ENCODE measurements around the gene CLDN22. TPM values are rescaled to one million over a fixed set of nuclear protein-coding genes. Genes with fewer than 3 reads are reported as not detected.

The CLDN22 gene
- polyA plus RNA-seq, 1 experiment: 0.06 TPM

DNA sequence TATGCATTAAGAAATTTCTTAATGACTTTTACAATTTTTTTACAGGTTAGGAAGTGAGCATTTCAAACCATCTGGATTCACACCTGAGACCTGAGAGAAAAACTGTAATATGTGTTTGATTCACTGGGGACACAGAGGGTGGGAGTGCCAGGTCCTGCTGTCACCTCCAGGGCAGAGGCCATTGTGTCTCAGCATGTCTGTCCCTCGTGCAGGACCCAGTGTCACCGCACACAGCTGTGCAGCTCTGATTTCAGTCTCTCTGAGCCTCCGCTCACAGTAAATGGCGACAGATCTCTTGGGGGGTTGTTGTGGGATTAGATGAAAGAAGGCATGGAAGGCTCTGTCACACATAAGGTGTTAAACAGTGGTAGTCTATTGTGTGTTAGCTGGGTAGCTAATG, 25.2 kb upstream of the CLDN22 start:
- ChIA-PET CTCF (no interaction called here), POLR2A (no interaction called here)
- no peak for DNase-seq (ENCODE audit: low read depth)
- TF ChIP-seq, protein P1, sequence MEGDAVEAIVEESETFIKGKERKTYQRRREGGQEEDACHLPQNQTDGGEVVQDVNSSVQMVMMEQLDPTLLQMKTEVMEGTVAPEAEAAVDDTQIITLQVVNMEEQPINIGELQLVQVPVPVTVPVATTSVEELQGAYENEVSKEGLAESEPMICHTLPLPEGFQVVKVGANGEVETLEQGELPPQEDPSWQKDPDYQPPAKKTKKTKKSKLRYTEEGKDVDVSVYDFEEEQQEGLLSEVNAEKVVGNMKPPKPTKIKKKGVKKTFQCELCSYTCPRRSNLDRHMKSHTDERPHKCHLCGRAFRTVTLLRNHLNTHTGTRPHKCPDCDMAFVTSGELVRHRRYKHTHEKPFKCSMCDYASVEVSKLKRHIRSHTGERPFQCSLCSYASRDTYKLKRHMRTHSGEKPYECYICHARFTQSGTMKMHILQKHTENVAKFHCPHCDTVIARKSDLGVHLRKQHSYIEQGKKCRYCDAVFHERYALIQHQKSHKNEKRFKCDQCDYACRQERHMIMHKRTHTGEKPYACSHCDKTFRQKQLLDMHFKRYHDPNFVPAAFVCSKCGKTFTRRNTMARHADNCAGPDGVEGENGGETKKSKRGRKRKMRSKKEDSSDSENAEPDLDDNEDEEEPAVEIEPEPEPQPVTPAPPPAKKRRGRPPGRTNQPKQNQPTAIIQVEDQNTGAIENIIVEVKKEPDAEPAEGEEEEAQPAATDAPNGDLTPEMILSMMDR (IDR thresholded peaks at IDR 0.05; ENCODE audit: insufficient read depth, low read depth, low read length): no peak
- Histone ChIP-seq H3K4me3 (ENCODE audit: low read depth, low read length) (no peak overlapping the region), H3K27me3 (ENCODE audit: control insufficient read depth, insufficient read depth, low read length) (no peaks in the 10 kb centered on the region), H3K36me3 (ENCODE audit: control insufficient read depth, insufficient read depth, low read length) (no peaks in the 10 kb centered on the region)

DNA sequence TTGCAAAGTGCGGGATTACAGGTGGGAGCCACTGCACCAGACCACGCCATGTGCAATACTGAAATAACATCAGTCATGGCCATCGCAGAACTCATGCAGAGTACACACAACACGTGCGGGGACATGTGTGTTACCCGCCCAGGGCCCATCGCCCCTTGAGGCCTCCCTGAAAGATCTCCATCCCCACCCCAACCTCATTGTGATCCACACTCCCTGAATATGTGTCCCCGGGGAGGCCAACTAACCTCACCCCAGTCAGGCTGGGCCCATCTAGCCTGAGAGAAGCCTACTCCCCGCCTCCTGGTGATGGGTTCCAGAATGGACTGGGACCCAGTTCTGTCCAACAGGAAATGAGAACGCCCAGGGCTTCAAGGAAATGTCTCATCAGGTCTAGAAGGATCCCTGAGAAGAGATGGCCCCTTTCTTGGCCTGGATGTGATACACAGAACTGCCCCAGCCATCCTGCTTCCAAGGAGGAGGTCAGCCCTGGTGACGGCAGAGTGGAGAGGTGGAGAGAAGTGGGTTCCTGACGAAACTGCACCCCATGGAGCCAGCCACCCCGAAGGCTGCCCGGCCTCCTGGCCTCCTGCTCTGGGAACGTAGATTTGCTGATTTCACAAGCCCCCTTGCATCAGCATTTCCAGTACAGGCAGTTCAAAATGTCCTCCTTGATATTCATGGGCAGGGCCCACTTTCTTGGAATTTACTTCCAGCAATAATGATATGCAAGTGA, 24.6 kb upstream of the CLDN22 start:
- Histone ChIP-seq H3K27me3 (ENCODE audit: control insufficient read depth, insufficient read depth, low read length) (no peaks in the 10 kb centered on the region), H3K36me3 (ENCODE audit: control insufficient read depth, insufficient read depth, low read length) (no peaks in the 10 kb centered on the region), H3K4me3 (ENCODE audit: low read depth, low read length) (no peak overlapping the region)
- TF ChIP-seq, protein P1 (IDR thresholded peaks at IDR 0.05; ENCODE audit: insufficient read depth, low read depth, low read length): no peak
- no peak for DNase-seq (ENCODE audit: low read depth)
- ChIA-PET CTCF (no interaction called here), POLR2A (no interaction called here)

DNA sequence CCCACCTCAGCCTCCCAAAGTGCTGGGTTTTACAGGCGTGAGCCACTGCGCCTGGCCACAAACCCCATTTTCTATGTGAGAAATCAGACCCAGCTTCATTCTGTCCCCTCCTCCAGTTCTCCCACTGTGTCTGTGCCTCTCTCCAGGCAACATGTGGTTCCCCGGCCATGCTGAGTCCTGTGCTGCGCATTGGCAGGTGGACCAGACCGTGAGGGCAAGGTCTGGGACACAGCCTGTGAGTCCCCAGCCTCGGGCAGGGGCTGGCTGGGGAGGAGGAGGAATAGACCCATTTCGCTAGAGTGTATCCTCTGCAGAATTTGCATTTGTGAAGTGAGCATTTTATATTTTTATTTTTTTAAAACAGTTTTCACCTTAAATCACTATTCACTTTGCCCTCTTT, 23.7 kb upstream of the CLDN22 start:
- POLR2A ChIA-PET: no interaction called here
- Histone ChIP-seq H3K27me3 (ENCODE audit: control insufficient read depth, insufficient read depth, low read length) (no peaks in the 10 kb centered on the region), H3K36me3 (ENCODE audit: control insufficient read depth, insufficient read depth, low read length) (no peaks in the 10 kb centered on the region), H3K4me3 (ENCODE audit: low read depth, low read length) (no peak overlapping the region)
- DNase-seq (ENCODE audit: low read depth): no peak
- CTCF ChIA-PET: no interaction called here
- TF ChIP-seq, protein P1 (IDR thresholded peaks at IDR 0.05; ENCODE audit: insufficient read depth, low read depth, low read length): no peak

DNA sequence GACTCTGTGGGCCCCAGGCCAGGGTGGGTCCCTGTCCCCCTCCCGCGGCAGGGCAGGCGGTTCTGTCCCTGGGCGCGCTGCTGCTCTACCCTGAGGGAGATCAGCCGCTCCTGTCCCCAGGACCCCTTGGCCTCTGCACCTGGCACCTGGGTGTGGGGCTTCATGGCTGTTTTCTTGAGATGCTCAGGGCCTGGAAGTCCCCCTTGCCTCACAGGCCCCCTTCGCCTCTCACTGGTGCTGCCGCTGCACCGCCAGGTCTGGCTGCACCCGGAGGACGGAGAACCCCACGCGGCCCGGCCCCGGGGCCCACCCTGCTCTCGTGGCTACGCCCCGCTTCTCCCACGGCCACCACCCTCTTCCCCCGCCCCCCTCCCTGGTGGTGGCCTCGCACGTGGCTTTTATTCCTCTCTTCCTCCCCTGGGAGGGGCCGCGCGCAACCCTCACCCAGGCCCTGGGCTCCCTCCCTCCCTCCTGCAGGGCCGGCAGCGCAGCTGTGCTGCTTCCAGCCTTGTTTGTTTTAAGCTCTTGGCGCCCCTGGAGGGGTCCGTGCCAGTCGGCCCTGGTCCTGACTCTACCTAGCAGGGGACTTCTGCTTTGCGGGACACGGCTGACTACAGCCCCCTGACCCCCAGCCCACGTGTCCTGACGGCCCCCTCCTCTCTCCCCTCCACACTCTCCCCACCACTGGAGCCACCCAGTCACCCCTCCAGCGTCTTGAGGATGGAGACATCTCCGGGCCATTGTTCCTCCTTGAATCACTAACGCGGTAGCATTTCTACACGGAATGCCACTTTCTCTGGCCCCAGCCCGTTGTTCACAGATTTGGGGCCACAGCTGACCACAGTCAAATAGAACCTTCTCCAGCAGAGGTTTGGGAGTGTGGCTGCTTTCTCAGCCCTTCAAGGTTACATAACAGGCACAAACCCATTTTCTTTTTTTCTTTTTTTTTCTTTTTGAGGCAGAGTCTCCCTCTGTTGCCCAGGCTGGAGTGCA, 22.8 kb upstream of the CLDN22 start:
- no peak for DNase-seq (ENCODE audit: low read depth)
- TF ChIP-seq, protein P1 (IDR thresholded peaks at IDR 0.05; ENCODE audit: insufficient read depth, low read depth, low read length): no peak
- Histone ChIP-seq H3K27me3 (ENCODE audit: control insufficient read depth, insufficient read depth, low read length) (no peaks in the 10 kb centered on the region), H3K36me3 (ENCODE audit: control insufficient read depth, insufficient read depth, low read length) (no peaks in the 10 kb centered on the region), H3K4me3 (ENCODE audit: low read depth, low read length) (no peak overlapping the region)
- ChIA-PET POLR2A (no interaction called here), CTCF (no interaction called here)

DNA sequence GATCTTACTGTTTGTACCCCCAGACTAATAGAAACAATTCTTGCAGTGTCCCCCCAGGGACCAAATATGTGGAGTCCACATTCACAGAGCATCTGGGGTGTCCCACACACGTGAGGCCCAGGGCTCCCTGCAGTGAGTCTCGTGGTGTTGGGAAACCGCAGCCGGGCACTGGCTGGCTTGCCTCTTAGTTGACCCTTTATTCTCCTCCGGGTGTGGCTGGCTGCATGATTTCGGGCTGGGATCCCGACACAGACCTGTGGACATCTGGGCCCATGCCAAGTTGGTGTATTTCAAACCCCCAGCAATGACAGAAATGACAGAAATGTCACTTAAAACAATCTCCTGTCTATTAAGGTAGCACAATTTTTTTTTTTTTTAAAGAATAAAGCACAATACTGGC, 17.8 kb upstream of the CLDN22 start:
- ChIA-PET POLR2A (no interaction called here), CTCF (interaction anchor here (1.1 kb wide), 1 partner anchor 69 kb away, joined by 4 read pairs; no protein-coding TSS in a partner anchor)
- no peak overlapping the region for H3K4me3 ChIP-seq (ENCODE audit: low read depth, low read length)
- H3K27me3 ChIP-seq (ENCODE audit: control insufficient read depth, insufficient read depth, low read length): no peaks in the 10 kb centered on the region
- TF ChIP-seq, protein P1 (IDR thresholded peaks at IDR 0.05; ENCODE audit: insufficient read depth, low read depth, low read length): no peak
- H3K36me3 ChIP-seq (ENCODE audit: control insufficient read depth, insufficient read depth, low read length): no peaks in the 10 kb centered on the region
- no peak for DNase-seq (ENCODE audit: low read depth)

Data from BJ (cell line).